ENCODE results near the gene NCAPG2.

The NCAPG2 gene

DNA sequence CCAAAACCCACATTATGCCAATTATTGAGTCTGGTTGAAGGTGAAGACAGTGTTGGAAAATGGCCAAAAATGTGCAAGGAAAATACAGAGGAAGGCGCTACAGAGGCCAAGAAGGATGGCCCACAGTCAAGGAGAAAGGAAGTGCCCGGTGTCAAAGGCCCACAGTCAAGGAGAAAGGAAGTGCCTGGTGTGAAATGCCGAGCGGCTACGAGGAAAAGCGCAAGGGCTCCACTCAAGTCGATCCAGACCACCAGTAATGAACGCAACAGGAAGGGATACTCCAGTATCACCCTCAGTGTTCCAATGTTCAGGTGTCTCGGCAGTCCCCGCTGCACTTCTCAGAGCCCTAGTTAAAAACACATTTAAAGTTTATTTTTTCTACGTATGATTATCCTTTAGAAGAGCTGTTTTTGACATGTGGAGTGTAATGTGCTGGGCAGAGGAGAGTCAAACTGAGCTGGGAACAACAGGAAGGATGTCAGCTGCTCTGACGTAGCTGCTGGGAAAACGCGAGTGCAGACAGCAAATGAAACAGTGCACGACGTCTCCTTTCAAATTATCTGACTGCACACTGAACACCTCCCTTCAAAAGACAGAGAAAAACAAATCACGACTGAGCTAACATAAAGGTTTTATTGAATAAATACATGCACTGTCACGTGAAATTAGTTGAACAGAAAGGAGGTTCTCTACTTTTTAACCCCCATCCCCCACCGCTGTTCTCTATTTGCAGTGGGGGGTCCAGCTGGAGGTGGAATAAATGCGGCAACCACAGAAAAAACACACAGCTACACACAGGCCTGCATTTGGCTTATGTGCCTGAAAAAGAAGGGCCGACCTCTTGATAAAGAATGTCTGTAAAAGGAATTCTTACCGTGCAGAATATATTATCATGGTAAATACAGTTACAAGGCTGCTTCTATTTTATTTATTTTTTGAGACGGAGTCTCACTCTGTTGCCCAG is 26.1 kb upstream of the NCAPG2 start:
- Histone ChIP-seq H3K9me3 (ENCODE audit: control insufficient read depth, insufficient read depth, low read length) (no peaks in the 10 kb centered on the region), H3K36me3 (ENCODE audit: insufficient read depth, low read length) (no peaks in the 10 kb centered on the region), H3K4me1 (ENCODE audit: insufficient read depth, low read length) (peaks cover 6% of the 10 kb centered on the region; the same call in 1 of the 2 replicates), H3K9ac (ENCODE audit: low read depth, low read length) (no peak overlapping the region)

DNA sequence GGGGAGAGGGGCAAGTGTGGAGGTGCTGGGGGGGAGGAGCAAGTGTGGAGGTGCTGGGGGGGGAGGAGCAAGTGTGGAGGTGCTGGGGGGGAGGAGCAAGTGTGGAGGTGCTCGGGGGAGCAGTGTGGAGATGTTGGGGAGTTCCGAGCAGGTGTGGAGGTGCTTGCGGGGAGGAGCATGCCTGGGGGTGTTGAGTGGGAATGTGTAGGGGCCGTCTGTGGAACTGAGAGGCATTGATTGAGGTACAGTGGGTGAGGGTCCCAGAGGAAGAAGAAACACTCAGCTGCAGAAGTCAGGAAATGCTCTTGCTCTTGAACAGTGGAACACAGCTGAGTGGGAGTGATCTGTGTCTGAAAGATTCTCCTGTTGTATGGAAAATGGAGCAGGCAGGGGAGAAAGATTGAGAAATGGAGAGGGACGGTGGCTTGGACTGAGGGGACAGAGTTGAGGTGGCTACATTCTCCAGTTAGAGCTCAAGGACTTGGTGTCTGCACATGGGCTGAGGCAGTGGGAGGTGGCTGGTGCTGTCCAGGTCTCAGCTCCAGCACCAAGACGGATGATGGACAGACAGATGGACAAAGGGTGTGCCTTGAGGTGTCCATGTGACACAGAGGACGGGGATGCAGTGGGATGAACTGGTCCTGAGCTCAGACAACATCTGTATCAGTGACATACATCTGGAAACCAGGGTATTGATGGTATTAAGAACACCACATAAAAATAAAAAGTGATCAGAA is 25.2 kb upstream of the NCAPG2 start:
- Histone ChIP-seq H3K9me3 (ENCODE audit: control insufficient read depth, insufficient read depth, low read length) (no peaks in the 10 kb centered on the region), H3K4me1 (ENCODE audit: insufficient read depth, low read length) (peaks cover 6% of the 10 kb centered on the region; the same call in 1 of the 2 replicates)

DNA sequence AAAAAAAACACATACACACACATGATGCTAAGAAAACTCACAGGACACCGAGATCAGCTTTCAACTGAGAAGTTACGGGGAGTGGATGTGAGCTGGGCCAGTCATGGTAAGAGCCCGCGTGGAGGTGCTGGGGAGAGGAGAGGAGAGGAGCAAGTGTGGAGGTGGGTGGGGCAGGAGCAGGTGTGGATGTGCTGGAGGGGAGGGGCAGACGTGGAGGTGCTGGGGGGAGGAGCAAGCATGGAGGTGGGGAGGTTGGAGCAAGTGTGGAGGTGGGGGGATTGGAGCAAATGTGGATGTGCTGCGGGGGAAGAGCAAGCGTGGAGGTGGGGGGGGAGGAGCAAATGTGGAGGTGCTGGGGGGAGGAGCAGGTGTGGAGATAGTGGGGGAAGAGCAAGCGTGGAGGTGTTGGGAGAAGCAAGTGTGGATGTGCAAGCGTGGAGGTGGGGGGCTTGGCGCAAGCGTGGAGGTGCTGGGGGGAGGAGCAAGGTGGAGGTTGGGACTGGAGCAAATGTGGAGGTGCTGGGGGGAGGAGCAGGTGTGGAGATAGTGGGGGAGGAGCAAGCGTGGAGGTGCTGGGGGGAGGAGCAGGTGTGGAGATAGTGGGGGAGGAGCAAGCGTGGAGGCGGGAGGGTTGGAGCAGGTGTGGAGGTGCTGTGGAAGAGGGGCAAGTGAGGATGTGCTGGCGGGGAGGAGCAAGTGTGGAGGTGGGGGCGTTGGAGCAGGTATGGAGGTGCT is 24.5 kb upstream of the NCAPG2 start:
- Histone ChIP-seq H3K9ac (ENCODE audit: low read depth, low read length) (no peak overlapping the region), H3K9me3 (ENCODE audit: control insufficient read depth, insufficient read depth, low read length) (no peaks in the 10 kb centered on the region), H3K36me3 (ENCODE audit: insufficient read depth, low read length) (no peaks in the 10 kb centered on the region), H3K4me1 (ENCODE audit: insufficient read depth, low read length) (peaks cover 6% of the 10 kb centered on the region; the same call in 1 of the 2 replicates)

More for the DNA sequence above, 25.2 kb upstream of the NCAPG2 start:
- no peak overlapping the region for H3K9ac ChIP-seq (ENCODE audit: low read depth, low read length)
- no peaks in the 10 kb centered on the region for H3K36me3 ChIP-seq (ENCODE audit: insufficient read depth, low read length)

DNA sequence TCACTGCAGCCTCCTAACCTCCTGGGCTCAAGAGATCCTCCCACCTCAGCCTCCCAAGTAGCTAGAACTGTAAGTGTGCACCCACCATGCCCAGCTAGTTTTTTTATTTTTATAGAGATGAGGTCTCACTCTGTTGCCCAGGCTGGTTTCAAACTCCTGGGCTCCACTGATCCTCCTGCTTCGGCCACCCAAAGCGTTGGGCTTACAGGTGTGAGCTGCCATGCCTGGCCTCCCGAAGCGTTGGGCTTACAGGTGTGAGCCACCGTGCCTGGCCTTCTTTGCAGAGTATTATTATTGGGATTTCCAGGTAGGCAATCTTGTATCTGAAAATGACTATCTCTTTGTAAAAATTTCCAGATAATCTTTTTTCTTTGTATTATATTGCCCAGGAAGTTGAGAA is 23.1 kb upstream of the NCAPG2 start:
- Histone ChIP-seq H3K9me3 (ENCODE audit: control insufficient read depth, insufficient read depth, low read length) (no peaks in the 10 kb centered on the region), H3K4me1 (ENCODE audit: insufficient read depth, low read length) (no peaks in the 10 kb centered on the region), H3K9ac (ENCODE audit: low read depth, low read length) (no peak overlapping the region), H3K36me3 (ENCODE audit: insufficient read depth, low read length) (no peaks in the 10 kb centered on the region)

DNA sequence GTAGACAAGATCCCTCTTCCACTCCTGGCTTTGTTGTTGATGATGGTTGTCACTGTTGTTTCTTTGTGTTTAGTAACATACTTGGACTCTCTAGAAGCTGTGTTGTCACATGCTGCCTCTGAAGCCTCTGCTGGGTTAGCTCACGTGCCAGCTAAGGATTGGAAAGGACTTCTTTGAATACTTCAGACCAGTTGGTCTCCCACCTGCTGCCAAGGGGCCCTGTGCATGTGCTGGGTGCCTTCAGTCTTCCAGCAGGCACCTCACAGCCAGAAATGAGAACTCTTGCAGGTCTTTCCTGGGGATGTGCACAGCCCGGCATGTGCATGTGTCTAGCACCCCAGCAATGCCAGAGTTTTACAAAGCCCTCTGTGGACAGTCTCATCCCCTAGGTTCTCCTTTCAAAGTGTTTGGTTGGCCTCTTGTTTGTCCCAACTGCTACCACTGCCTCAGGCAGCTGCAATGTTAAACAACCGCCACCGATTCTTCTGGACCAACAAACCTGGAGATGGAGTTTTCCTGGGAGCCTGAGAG is 21.7 kb upstream of the NCAPG2 start:
- no peaks in the 10 kb centered on the region for H3K4me1 ChIP-seq (ENCODE audit: insufficient read depth, low read length)
- H3K36me3 ChIP-seq (ENCODE audit: insufficient read depth, low read length): no peaks in the 10 kb centered on the region
- H3K9me3 ChIP-seq (ENCODE audit: control insufficient read depth, insufficient read depth, low read length): no peaks in the 10 kb centered on the region
- H3K9ac ChIP-seq (ENCODE audit: low read depth, low read length): no peak overlapping the region

DNA sequence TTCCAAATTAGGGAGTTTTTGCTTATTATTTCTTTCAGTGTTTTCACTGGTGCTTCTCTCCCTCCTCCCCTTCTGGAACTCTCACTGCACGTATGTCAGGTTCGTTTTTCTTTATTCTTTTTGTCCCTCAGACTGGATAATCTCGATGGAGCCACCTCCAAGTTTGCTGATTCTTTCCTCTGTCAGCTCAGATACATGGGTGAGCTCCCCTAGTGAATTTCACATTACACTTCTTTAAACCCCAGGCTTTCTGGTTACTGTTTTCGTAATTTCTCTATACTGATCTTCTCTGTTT is 20.8 kb upstream of the NCAPG2 start:
- H3K36me3 ChIP-seq (ENCODE audit: insufficient read depth, low read length): no peaks in the 10 kb centered on the region

DNA sequence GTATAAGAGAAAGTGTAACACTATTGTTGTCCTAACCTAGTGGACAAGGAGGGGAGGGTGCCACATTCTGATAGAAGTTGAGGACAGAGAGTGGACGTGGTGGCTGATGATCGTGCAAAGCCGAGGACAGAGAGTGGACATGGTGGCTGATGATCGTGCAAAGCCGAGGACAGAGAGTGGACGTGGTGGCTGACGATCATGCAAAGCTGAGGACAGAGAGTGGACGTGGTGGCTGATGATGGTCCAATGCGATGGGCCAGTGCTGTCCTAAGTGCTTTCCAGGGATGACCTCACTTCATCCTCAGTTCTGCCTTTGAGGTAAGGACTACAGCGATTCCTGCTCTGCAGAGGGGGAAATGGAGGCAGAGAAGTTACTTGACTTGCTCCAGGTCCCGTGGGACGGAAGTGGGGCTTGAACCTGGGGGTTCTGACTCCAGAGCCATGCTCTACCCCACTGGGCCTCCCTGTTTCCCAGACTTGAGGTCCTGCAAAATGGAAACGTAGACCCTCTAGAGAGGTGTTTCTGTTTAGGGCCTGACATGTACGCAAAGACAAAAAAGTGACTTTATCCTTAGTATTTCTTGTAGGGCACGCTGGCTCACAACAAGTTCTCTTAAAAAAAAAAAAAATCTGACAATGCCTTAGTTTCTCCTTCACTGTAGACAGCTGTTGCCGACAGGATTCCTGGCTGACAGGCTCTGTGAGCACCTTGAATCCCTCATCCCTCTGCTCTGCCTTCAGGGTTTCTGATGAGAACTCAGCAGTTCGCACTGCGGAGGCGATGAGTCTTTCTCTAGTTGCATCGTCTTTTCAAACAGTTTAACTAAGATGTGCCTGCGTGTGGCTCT is 20.3 kb upstream of the NCAPG2 start:
- H3K9me3 ChIP-seq (ENCODE audit: control insufficient read depth, insufficient read depth, low read length): no peaks in the 10 kb centered on the region
- no peaks in the 10 kb centered on the region for H3K36me3 ChIP-seq (ENCODE audit: insufficient read depth, low read length)
- H3K9ac ChIP-seq (ENCODE audit: low read depth, low read length): no peak overlapping the region
- no peaks in the 10 kb centered on the region for H3K4me1 ChIP-seq (ENCODE audit: insufficient read depth, low read length)

More for the DNA sequence above, 20.8 kb upstream of the NCAPG2 start:
- no peaks in the 10 kb centered on the region for H3K4me1 ChIP-seq (ENCODE audit: insufficient read depth, low read length)
- H3K9ac ChIP-seq (ENCODE audit: low read depth, low read length): no peak overlapping the region
- H3K9me3 ChIP-seq (ENCODE audit: control insufficient read depth, insufficient read depth, low read length): no peaks in the 10 kb centered on the region

DNA sequence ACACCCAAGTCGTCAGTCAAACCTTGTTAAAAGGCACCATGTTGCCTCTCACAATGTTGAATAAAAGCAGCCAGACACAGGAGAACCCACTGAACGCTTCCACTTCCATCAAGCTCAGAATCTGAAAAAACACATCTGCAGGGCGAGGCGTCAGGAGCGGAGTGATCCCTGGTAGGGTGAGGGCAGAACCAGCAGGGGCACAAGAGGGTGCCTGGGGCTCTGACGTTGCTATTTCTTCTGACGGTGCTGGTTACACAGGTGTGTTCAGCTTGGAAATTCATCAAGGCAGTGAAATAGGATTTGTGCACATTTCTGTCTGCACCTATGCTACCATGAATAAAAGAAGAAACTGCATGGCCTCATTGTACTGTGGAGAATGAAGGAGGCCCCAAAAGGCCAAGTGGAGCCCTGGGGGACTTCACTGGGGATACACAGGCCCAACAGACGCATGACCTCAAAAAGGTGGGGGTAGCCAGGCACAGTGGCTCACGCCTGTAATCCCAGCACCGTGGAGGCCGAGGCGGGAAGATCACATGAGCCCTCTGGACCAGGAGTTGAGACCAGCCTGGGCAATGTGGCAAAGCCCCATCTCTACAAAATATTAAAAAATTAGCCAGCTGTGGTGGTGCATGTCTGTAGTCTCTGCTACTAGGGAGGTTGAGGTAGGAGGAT is 19.2 kb upstream of the NCAPG2 start:
- H3K4me1 ChIP-seq (ENCODE audit: insufficient read depth, low read length): no peaks in the 10 kb centered on the region
- H3K36me3 ChIP-seq (ENCODE audit: insufficient read depth, low read length): no peaks in the 10 kb centered on the region
- no peaks in the 10 kb centered on the region for H3K9me3 ChIP-seq (ENCODE audit: control insufficient read depth, insufficient read depth, low read length)
- H3K9ac ChIP-seq (ENCODE audit: low read depth, low read length): no peak overlapping the region

DNA sequence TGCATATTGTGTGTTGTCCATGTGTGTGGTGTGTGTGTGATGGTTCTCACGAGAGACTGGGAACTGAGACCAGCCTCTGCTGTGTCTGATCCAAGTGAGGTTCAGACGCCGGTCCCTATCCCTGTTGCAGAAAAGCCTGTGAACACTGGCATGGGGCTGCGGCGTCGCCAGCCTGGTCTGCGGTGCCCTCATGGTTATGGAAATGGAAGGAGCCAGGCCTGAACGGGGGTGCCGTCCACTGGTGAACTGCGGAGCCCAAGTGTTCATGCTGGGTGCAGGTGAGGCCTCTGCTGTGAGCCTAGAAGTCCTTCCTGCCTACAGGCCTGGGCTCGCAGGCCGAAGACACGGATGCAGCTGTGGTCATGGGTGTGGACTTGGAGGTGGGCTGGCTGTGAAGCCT is 18.7 kb upstream of the NCAPG2 start:
- no peaks in the 10 kb centered on the region for H3K9me3 ChIP-seq (ENCODE audit: control insufficient read depth, insufficient read depth, low read length)
- no peaks in the 10 kb centered on the region for H3K36me3 ChIP-seq (ENCODE audit: insufficient read depth, low read length)
- no peaks in the 10 kb centered on the region for H3K4me1 ChIP-seq (ENCODE audit: insufficient read depth, low read length)
- no peak overlapping the region for H3K9ac ChIP-seq (ENCODE audit: low read depth, low read length)

DNA sequence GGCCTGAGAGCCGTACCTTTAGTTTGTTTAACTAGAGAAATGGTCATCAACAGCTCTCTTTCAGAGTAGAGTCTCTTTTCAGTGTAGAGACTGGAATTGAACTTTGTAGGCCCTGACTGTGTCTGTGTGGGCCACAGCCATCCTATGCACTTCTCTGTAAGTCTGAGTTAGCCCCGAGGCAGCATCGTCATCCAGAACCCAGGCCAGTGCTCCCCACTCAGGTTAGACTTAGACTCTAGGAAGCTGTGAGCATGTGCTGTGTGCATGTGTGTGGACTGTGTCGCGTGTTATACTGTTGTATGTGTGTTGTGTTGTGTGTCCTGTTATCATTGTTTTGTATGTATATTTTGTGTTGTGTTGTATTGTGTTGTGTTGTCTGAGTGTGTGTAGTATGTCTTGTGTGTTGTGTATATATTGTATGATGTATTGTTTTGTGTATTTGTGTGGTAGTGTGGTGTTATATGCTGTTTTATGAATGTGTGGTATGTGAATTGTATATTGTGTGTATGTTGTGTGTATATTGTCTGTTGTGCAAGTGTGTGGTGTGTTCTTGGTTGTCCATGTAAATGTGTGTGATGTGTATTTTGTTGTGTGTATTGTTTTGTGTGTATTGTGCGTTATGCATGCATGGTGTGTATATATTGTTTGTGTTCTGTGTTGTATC is 18.1 kb upstream of the NCAPG2 start:
- Histone ChIP-seq H3K9ac (ENCODE audit: low read depth, low read length) (no peak overlapping the region), H3K36me3 (ENCODE audit: insufficient read depth, low read length) (no peaks in the 10 kb centered on the region), H3K4me1 (ENCODE audit: insufficient read depth, low read length) (no peaks in the 10 kb centered on the region), H3K9me3 (ENCODE audit: control insufficient read depth, insufficient read depth, low read length) (no peaks in the 10 kb centered on the region)

DNA sequence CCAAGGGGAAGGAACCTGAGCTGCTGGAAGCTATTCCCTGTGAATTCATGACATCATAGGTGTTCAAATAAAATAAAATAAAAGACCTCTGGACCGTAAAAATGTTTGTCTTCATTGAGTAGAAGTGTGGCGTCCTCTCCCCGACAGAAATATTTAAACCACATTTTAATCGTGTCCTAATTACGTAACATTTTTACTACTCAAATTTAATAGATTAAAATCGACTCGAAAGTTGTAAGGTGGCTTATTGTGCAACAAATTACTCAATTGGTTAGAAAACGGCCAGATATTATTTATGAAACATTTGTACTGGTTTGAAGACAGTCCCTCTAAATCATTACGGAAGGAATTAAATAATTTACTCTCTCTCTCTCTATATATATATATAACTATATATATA is 15.5 kb upstream of the NCAPG2 start:
- Histone ChIP-seq H3K9ac (ENCODE audit: low read depth, low read length) (no peak overlapping the region), H3K36me3 (ENCODE audit: insufficient read depth, low read length) (no peaks in the 10 kb centered on the region), H3K9me3 (ENCODE audit: control insufficient read depth, insufficient read depth, low read length) (no peaks in the 10 kb centered on the region), H3K4me1 (ENCODE audit: insufficient read depth, low read length) (no peaks in the 10 kb centered on the region)

DNA sequence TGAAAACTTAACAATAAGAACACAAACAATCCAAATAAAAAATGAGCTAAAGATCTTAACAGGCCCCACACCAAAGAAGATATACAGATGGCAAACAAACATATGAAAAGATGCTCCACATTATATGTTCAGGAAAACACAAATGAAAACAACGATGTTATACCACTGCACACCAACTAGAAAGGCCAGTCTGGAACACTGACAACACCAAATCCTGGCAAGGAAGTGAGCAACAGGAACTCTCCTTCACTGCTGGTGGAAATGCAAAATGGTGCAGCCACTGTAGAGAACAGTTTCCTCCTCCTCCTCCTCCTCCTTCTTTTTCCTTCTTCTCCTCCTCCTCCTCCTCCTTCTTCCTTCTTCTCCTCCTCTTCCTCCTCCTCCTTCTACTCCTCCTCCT is 12.2 kb upstream of the NCAPG2 start:
- Histone ChIP-seq H3K9me3 (ENCODE audit: control insufficient read depth, insufficient read depth, low read length) (no peaks in the 10 kb centered on the region), H3K9ac (ENCODE audit: low read depth, low read length) (no peak overlapping the region), H3K36me3 (ENCODE audit: insufficient read depth, low read length) (no peaks in the 10 kb centered on the region), H3K4me1 (ENCODE audit: insufficient read depth, low read length) (no peaks in the 10 kb centered on the region)

DNA sequence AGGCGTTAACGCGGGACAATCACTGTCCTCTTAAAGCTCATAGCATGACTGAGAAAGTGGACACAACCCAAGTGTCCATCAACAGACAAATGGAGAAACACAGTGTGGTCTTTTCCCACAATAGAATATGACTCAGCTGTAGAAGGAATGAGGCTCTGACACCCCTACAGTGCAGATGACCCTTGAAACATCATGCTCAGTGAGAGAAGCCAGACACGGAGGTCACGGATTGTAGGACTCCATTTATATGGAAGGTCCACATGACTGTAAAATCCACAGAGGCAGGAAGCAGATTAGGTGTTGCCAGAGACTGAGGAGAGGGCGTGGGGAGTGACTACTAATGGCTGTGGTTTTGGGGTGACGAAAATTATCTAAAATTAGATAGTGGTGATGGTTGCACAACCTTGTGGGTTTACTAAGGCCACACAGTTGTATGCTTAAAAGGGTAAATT is 6.1 kb upstream of the NCAPG2 start:
- Histone ChIP-seq H3K9me3 (ENCODE audit: control insufficient read depth, insufficient read depth, low read length) (peaks cover 4% of the 10 kb centered on the region; the same call in 1 of the 2 replicates), H3K4me1 (ENCODE audit: insufficient read depth, low read length) (no peaks in the 10 kb centered on the region), H3K36me3 (ENCODE audit: insufficient read depth, low read length) (no peaks in the 10 kb centered on the region), H3K9ac (ENCODE audit: low read depth, low read length) (no peak overlapping the region)
